Ishikawa (cell line): ENCODE measurements around the gene SH3RF2.

Experiments
- CEBPB ChIP-seq: IDR thresholded peaks from 2 replicates; pipeline ENCODE4 v1.6.1; 2012
- CREB1 ChIP-seq: IDR thresholded peaks from 2 replicates; pipeline ENCODE4 v1.6.1; 2012; ENCODE audit warnings: low read depth
- EGR1 ChIP-seq: IDR thresholded peaks from 2 replicates; pipeline ENCODE4 v1.6.1; 2012
- EP300 ChIP-seq: IDR thresholded peaks from 2 replicates; pipeline ENCODE4 v1.6.1; 2012; ENCODE audit warnings: borderline replicate concordance
- FOXM1 ChIP-seq: IDR thresholded peaks from 2 replicates; pipeline ENCODE4 v1.6.1; 2012; ENCODE audit warnings: low read depth, borderline replicate concordance
- MAX ChIP-seq: IDR thresholded peaks from 2 replicates; pipeline ENCODE4 v1.6.1; 2012
- NFIC ChIP-seq: IDR thresholded peaks from 2 replicates; pipeline ENCODE4 v1.6.1; 2012
- RAD21 ChIP-seq: IDR thresholded peaks from 2 replicates; pipeline ENCODE4 v1.6.1; 2012; ENCODE audit warnings: low read depth
- REST ChIP-seq: IDR thresholded peaks from 2 replicates; pipeline ENCODE4 v1.6.1; 2012; ENCODE audit warnings: low read depth, mild to moderate bottlenecking
- TAF1 ChIP-seq: IDR thresholded peaks from 2 replicates; pipeline ENCODE4 v1.6.1; 2012; ENCODE audit warnings: low read depth, mild to moderate bottlenecking
- TCF12 ChIP-seq: IDR thresholded peaks from 2 replicates; pipeline ENCODE4 v1.6.1; 2012; ENCODE audit warnings: low read depth
- TEAD4 ChIP-seq: IDR thresholded peaks from 2 replicates; pipeline ENCODE4 v1.6.1; 2012
- USF1 ChIP-seq: IDR thresholded peaks from 2 replicates; pipeline ENCODE4 v1.6.1; 2012
- YY1 ChIP-seq: IDR thresholded peaks from 2 replicates; pipeline ENCODE4 v1.6.1; 2012; ENCODE audit warnings: low read depth
- ZBTB7A ChIP-seq: IDR thresholded peaks from 2 replicates; pipeline ENCODE4 v1.6.1; 2012; ENCODE audit warnings: low read depth

The SH3RF2 gene

GRCh38 chr5:146089287-146089686 lies 152.9 kb downstream of the SH3RF2 start:
- TF ChIP-seq RAD21 (no peak), YY1 (no peak), TCF12 (no peak), FOXM1 (no peak), TEAD4 (no peak), USF1 (no peak), NFIC (no peak), EP300 (no peak), TAF1 (no peak), EGR1 (no peak), CEBPB (no peak)

- TF ChIP-seq USF1 (no peak), CEBPB (no peak), TEAD4 (no peak), FOXM1 (no peak), CREB1 (no peak), YY1 (no peak), NFIC (no peak), TCF12 (no peak), MAX (no peak), EGR1 (no peak), ZBTB7A (no peak), REST (no peak), TAF1 (no peak), RAD21 (no peak), EP300 (no peak)
Measured at GRCh38 chr5:146091881-146092280, 155.5 kb downstream of the SH3RF2 start.

GRCh38 chr5:146098047-146098446 lies 161.7 kb downstream of the SH3RF2 start:
- TF ChIP-seq CREB1 (no peak), TEAD4 (no peak), NFIC (no peak), TCF12 (no peak), FOXM1 (no peak), MAX (no peak), YY1 (no peak), TAF1 (no peak)

GRCh38 chr5:146101646-146102045 lies 165.3 kb downstream of the SH3RF2 start:
- TF ChIP-seq RAD21 (no peak), YY1 (no peak), USF1 (no peak)

- TF ChIP-seq NFIC (no peak), FOXM1 (no peak), ZBTB7A (no peak), CREB1 (no peak)
Measured at GRCh38 chr5:146103594-146103993, 167.2 kb downstream of the SH3RF2 start.

- TF ChIP-seq MAX, result no peak
- TF ChIP-seq CREB1, result no peak
- no peak for TF ChIP-seq REST
- TF ChIP-seq USF1, result no peak
- TF ChIP-seq FOXM1, result no peak
- TF ChIP-seq ZBTB7A, result no peak
- no peak for TF ChIP-seq TAF1
- TF ChIP-seq NFIC, result no peak
- TF ChIP-seq EP300, result no peak
- TF ChIP-seq RAD21, result no peak
- TF ChIP-seq TEAD4, result no peak
- no peak for TF ChIP-seq CEBPB
- no peak for TF ChIP-seq TCF12
- no peak for TF ChIP-seq EGR1
Measured at GRCh38 chr5:146105477-146105876, 169.1 kb downstream of the SH3RF2 start, which contains the start of gene PLAC8L1. Gene PLAC8L1, minus strand, starts transcription at chr5:146105577. Its CDS starts 1,266 bp downstream, at chr5:146104311.
